Neuronal stem cell (in vitro differentiated cells): ENCODE data around the gene SLC46A3.
A peak's percentile ranks its signal among the peaks of the same experiment; 100 is the strongest.

ENCODE experiments used
- DNase-seq: peaks from one replicate; pipeline ENCODE4 v3.0.0-alpha.2; 2013; ENCODE audit warnings: low spot score
- H2AFZ ChIP-seq: one replicate; pipeline ENCODE4 v1.6.1; 2013; ENCODE audit warnings: mild to moderate bottlenecking, low read length, inconsistent platforms
- H2AK5ac ChIP-seq: 2 replicates; pipeline ENCODE4 v1.6.1; 2013; ENCODE audit warnings: low read depth, mild to moderate bottlenecking, inconsistent platforms, low read length, moderate library complexity, mixed read lengths
- H2BK120ac ChIP-seq: 2 replicates; pipeline ENCODE4 v1.6.1; 2013; ENCODE audit warnings: low read depth, mild to moderate bottlenecking, inconsistent platforms, low read length, moderate library complexity, mixed read lengths
- H2BK12ac ChIP-seq: one replicate; pipeline ENCODE4 v1.6.1; 2013; ENCODE audit warnings: low read length, inconsistent platforms
- H2BK15ac ChIP-seq: 2 replicates; pipeline ENCODE4 v1.6.1; 2013; ENCODE audit warnings: mild to moderate bottlenecking, low read length, inconsistent platforms, mixed read lengths
- H2BK5ac ChIP-seq: one replicate; pipeline ENCODE4 v1.6.1; 2013; ENCODE audit warnings: inconsistent platforms, mild to moderate bottlenecking, low read length, moderate library complexity
- H3K14ac ChIP-seq: one replicate; pipeline ENCODE4 v1.6.1; 2013; ENCODE audit warnings: low read length, inconsistent platforms
- H3K18ac ChIP-seq: 2 replicates; pipeline ENCODE4 v1.6.1; 2013; ENCODE audit warnings: low read length, inconsistent platforms
- H3K23ac ChIP-seq: 2 replicates; pipeline ENCODE4 v1.6.1; 2013; ENCODE audit warnings: low read depth, mild to moderate bottlenecking, mixed read lengths, low read length, inconsistent platforms; ENCODE audit not compliant: poor library complexity
- H3K27ac ChIP-seq: replicated peaks from 3 replicates; pipeline ENCODE4 v1.5.1; 2013; ENCODE audit warnings: low read length, inconsistent platforms
- H3K27me3 ChIP-seq, 3 experiments: 2 replicates each; pipeline ENCODE4 v1.6.1; 2013; ENCODE audit warnings: low read length in 3 of 3, mild to moderate bottlenecking in 2 of 3, inconsistent platforms in 1 of 3, low read depth in 1 of 3, mixed read lengths in 1 of 3, moderate library complexity in 1 of 3; ENCODE audit not compliant: control insufficient read depth in 3 of 3, insufficient read depth in 3 of 3
- H3K36me3 ChIP-seq, 2 donors: replicated peaks in 1 of 2; 2 replicates each; pipeline ENCODE4 v1.6.1; 2013; ENCODE audit warnings: low read length in 2 of 2; ENCODE audit not compliant: control insufficient read depth in 2 of 2, insufficient read depth in 2 of 2
- H3K4ac ChIP-seq: 2 replicates; pipeline ENCODE4 v1.6.1; 2013; ENCODE audit warnings: inconsistent platforms, mild to moderate bottlenecking, low read length, moderate library complexity
- H3K4me1 ChIP-seq, 2 donors: 1 replicate in 1 of 2; 2 replicates in 1 of 2; pipeline ENCODE4 v1.6.1; 2013; ENCODE audit warnings: low read length in 2 of 2, low read depth in 1 of 2; ENCODE audit not compliant: control insufficient read depth in 2 of 2, insufficient read depth in 1 of 2
- H3K4me2 ChIP-seq: one replicate; pipeline ENCODE4 v1.6.1; 2013; ENCODE audit warnings: mild to moderate bottlenecking, low read length, inconsistent platforms; ENCODE audit not compliant: insufficient read depth, poor library complexity, severe bottlenecking
- H3K4me3 ChIP-seq, 2 donors: 2 replicates each; pipeline ENCODE4 v1.5.1; 2013; ENCODE audit warnings: low read length in 2 of 2, mild to moderate bottlenecking in 2 of 2, inconsistent platforms in 1 of 2, moderate library complexity in 1 of 2
- H3K79me1 ChIP-seq: one replicate; pipeline ENCODE4 v1.6.1; 2013; ENCODE audit warnings: low read depth, mild to moderate bottlenecking, inconsistent platforms, low read length, moderate library complexity
- H3K9ac ChIP-seq: one replicate; pipeline ENCODE4 v1.6.1; 2013; ENCODE audit warnings: mild to moderate bottlenecking, low read depth, low read length, inconsistent platforms; ENCODE audit not compliant: poor library complexity
- H3K9me3 ChIP-seq, 2 donors: replicated peaks in 1 of 2; 2 replicates each; pipeline versions ENCODE3 to v1.6.1; 2013; ENCODE audit warnings: low read length in 2 of 2, mild to moderate bottlenecking in 2 of 2, inconsistent platforms in 1 of 2, low read depth in 1 of 2, mixed read lengths in 1 of 2, moderate library complexity in 1 of 2; ENCODE audit not compliant: control insufficient read depth in 2 of 2, insufficient read depth in 1 of 2
- H4K8ac ChIP-seq: one replicate; pipeline ENCODE4 v1.6.1; 2013; ENCODE audit warnings: low read depth, mild to moderate bottlenecking, inconsistent platforms, low read length, moderate library complexity
- H4K91ac ChIP-seq: one replicate; pipeline ENCODE4 v1.6.1; 2013; ENCODE audit warnings: low read length, low read depth, mild to moderate bottlenecking, inconsistent platforms; ENCODE audit not compliant: poor library complexity
- WGBS, 2 donors: extraction: QIAGEN DNeasy Blood & Tissue Kit; methylation state at CpG; one replicate each; pipeline ENCODE4 v1.1.7; 2013; ENCODE audit warnings: missing lambda C conversion rate in 2 of 2, mixed read lengths in 1 of 2; ENCODE audit not compliant: insufficient read length in 2 of 2, insufficient replicate concordance in 1 of 2; ENCODE audit errors: extremely low coverage in 2 of 2; 5-methylcytosine and 5-hydroxymethylcytosine counted together

Gene SLC46A3

GRCh38 chr13:28678809-28679208 lies 40.0 kb downstream of the SLC46A3 start:
- H3K4me2 ChIP-seq: no peak overlapping the region

GRCh38 chr13:28671126-28671792 lies 47.5 kb downstream of the SLC46A3 start:
- H3K9ac ChIP-seq: no peak overlapping the region
- no peak overlapping the region for H4K8ac ChIP-seq
- no peak overlapping the region for H3K23ac ChIP-seq

More at GRCh38 chr13:28678809-28679208, 40.0 kb downstream of the SLC46A3 start:
- Histone ChIP-seq H3K4ac (no peak overlapping the region), H3K9me3 (no peaks in the 10 kb centered on the region), H3K9ac (no peak overlapping the region), H3K4me1 (no peaks in the 10 kb centered on the region), H3K36me3 (peaks cover 10 to 59% of the 10 kb centered on the region in 2 donors), H3K23ac (no peak overlapping the region), H3K18ac (no peak overlapping the region), H4K91ac (no peak overlapping the region), H3K79me1 (no peaks in the 10 kb centered on the region), H3K14ac (no peak overlapping the region), H3K27ac (no peak overlapping the region), H3K4me3 (no peak overlapping the region), H4K8ac (no peak overlapping the region), H2BK15ac (no peak overlapping the region), H2BK120ac (no peak overlapping the region), H3K27me3 (no peaks in the 10 kb centered on the region), H2AK5ac (no peak overlapping the region), H2BK5ac (no peak overlapping the region), H2AFZ (no peak overlapping the region), H2BK12ac (no peak overlapping the region)
- no CpG with 5 or more reads among the region's 1 CpG for WGBS, 2 donors
- no peak for DNase-seq

GRCh38 chr13:28666897-28667488 lies 51.8 kb downstream of the SLC46A3 start:
- H3K4ac ChIP-seq: no peak overlapping the region
- no peak overlapping the region for H2BK5ac ChIP-seq
- no peak overlapping the region for H4K8ac ChIP-seq
- H3K4me3 ChIP-seq: no peak overlapping the region
- no peak overlapping the region for H2BK120ac ChIP-seq
- no peak overlapping the region for H4K91ac ChIP-seq
- H3K36me3 ChIP-seq: peaks cover 25 to 98% of the 10 kb centered on the region in 2 donors
- H2AFZ ChIP-seq: no peak overlapping the region
- H2BK15ac ChIP-seq: no peak overlapping the region
- no peak overlapping the region for H3K9ac ChIP-seq
- H3K27ac ChIP-seq: no peak overlapping the region
- H3K27me3 ChIP-seq: no peaks in the 10 kb centered on the region
- no peak overlapping the region for H2BK12ac ChIP-seq
- no peak for DNase-seq
- H3K18ac ChIP-seq: no peak overlapping the region
- no peaks in the 10 kb centered on the region for H3K4me1 ChIP-seq
- no peak overlapping the region for H3K4me2 ChIP-seq
- no peak overlapping the region for H3K23ac ChIP-seq
- no peaks in the 10 kb centered on the region for H3K9me3 ChIP-seq
- no CpG with 5 or more reads among the region's 9 CpGs for WGBS, 2 donors
- H3K14ac ChIP-seq: no peak overlapping the region
- no peak overlapping the region for H2AK5ac ChIP-seq
- H3K79me1 ChIP-seq: no peaks in the 10 kb centered on the region

More at GRCh38 chr13:28671126-28671792, 47.5 kb downstream of the SLC46A3 start:
- Histone ChIP-seq H3K27me3 (no peaks in the 10 kb centered on the region), H2BK12ac (no peak overlapping the region), H2BK15ac (no peak overlapping the region), H3K4me3 (no peak overlapping the region), H2AK5ac (no peak overlapping the region), H2AFZ (no peak overlapping the region), H3K27ac (no peak overlapping the region), H3K4me1 (no peaks in the 10 kb centered on the region), H2BK5ac (no peak overlapping the region), H2BK120ac (no peak overlapping the region), H4K91ac (no peak overlapping the region), H3K79me1 (no peaks in the 10 kb centered on the region), H3K9me3 (no peaks in the 10 kb centered on the region), H3K18ac (no peak overlapping the region), H3K4me2 (no peak overlapping the region), H3K14ac (no peak overlapping the region), H3K4ac (no peak overlapping the region), H3K36me3 (peaks cover 28 to 95% of the 10 kb centered on the region in 2 donors)
- no peak for DNase-seq

GRCh38 chr13:28659621-28659970 lies 59.2 kb downstream of the SLC46A3 start:
- Histone ChIP-seq H4K8ac (no peak overlapping the region), H3K18ac (no peak overlapping the region), H3K4me2 (peak overlapping the region; percentile 71), H4K91ac (no peak overlapping the region), H3K14ac (no peak overlapping the region), H3K9ac (peak overlapping the region; percentile 97), H2BK12ac (no peak overlapping the region), H3K23ac (no peak overlapping the region), H2AFZ (peak overlapping the region; percentile 95), H2AK5ac (no peak overlapping the region), H3K4me3 (peak overlapping the region; percentile 79 to 100), H3K4me1 (peaks cover 2 to 4% of the 10 kb centered on the region in 2 donors), H2BK120ac (no peak overlapping the region), H3K9me3 (peaks cover 0 to 3% of the 10 kb centered on the region in 2 donors), H3K36me3 (peaks cover 5 to 44% of the 10 kb centered on the region in 2 donors), H2BK5ac (no peak overlapping the region), H3K79me1 (peaks cover 9% of the 10 kb centered on the region), H3K4ac (no peak overlapping the region), H3K27me3 (no peaks in the 10 kb centered on the region), H3K27ac (no peak overlapping the region), H2BK15ac (no peak overlapping the region)
- no CpG with 5 or more reads among the region's 4 CpGs for WGBS, 2 donors
- DNase-seq: no peak
